ENCODE results near the gene COPS2. TPM values are rescaled to one million over a fixed set of nuclear protein-coding genes. Genes with fewer than 3 reads are reported as not detected.
A peak's percentile ranks its signal among the peaks of the same experiment; 100 is the strongest.

The COPS2 gene
- total RNA-seq, 1 experiment from 2014 or later = 68.6 TPM

GRCh38 chr15:49169880-49170597 is 14.6 kb upstream of the COPS2 start, which contains the start of gene GALK2 (continued):
- TF ChIP-seq PREB (CRISPR knock-in tag; IDR thresholded peaks at IDR 0.05; ENCODE audit: borderline replicate concordance) = no peak
- peak; percentile 96 for TF ChIP-seq ZNF232 (CRISPR knock-in tag; IDR thresholded peaks at IDR 0.05)
- TF ChIP-seq TEAD4 (CRISPR knock-in tag; IDR thresholded peaks at IDR 0.05) = no peak
- TF ChIP-seq CBFB (CRISPR knock-in tag; IDR thresholded peaks at IDR 0.05; ENCODE audit: low read depth) = no peak
- TF ChIP-seq NR1H2 (CRISPR knock-in tag; IDR thresholded peaks at IDR 0.05) = no peak
- TF ChIP-seq ATF6 (CRISPR knock-in tag; IDR thresholded peaks at IDR 0.05) = no peak
- no peak for TF ChIP-seq FOXJ3 (CRISPR knock-in tag; IDR thresholded peaks at IDR 0.05; ENCODE audit: borderline replicate concordance)
- TF ChIP-seq ZNF671 (CRISPR knock-in tag; IDR thresholded peaks at IDR 0.05) = no peak
- peak; percentile 58; the same call in 1 of the 2 replicates for TF ChIP-seq USF1 (CRISPR knock-in tag; IDR thresholded peaks at IDR 0.05)
- no peak for TF ChIP-seq ESRRA (CRISPR knock-in tag; IDR thresholded peaks at IDR 0.05; ENCODE audit: borderline replicate concordance)
- TF ChIP-seq ZNF396 (CRISPR knock-in tag; IDR thresholded peaks at IDR 0.05; ENCODE audit: borderline replicate concordance) = no peak
- TF ChIP-seq MLX (CRISPR knock-in tag; IDR thresholded peaks at IDR 0.05) = 0 out of 2 replicates have a peak, but pooled peaks have one; percentile 36
- peak; percentile 92 for TF ChIP-seq CREB1 (CRISPR knock-in tag; IDR thresholded peaks at IDR 0.05)
- peak; percentile 84 for TF ChIP-seq TEAD1 (CRISPR knock-in tag; IDR thresholded peaks at IDR 0.05)
- peak; percentile 99 for TF ChIP-seq MAX (CRISPR knock-in tag; IDR thresholded peaks at IDR 0.05)
- TF ChIP-seq RORB (CRISPR knock-in tag; IDR thresholded peaks at IDR 0.05) = no peak
- TF ChIP-seq PRRX2 (CRISPR knock-in tag; IDR thresholded peaks at IDR 0.05) = no peak
- TF ChIP-seq AFF4 (CRISPR knock-in tag; IDR thresholded peaks at IDR 0.05; ENCODE audit: borderline replicate concordance) = no peak
- TF ChIP-seq FOXP4 (CRISPR knock-in tag; IDR thresholded peaks at IDR 0.05) = peak; percentile 92
- TF ChIP-seq SOX15 (CRISPR knock-in tag; IDR thresholded peaks at IDR 0.05) = no peak
- no peak for TF ChIP-seq ZNF532 (CRISPR knock-in tag; IDR thresholded peaks at IDR 0.05; ENCODE audit: borderline replicate concordance)
- peak; percentile 80; the same call in 1 of the 2 replicates for TF ChIP-seq MYBL2 (CRISPR knock-in tag; IDR thresholded peaks at IDR 0.05)
- TF ChIP-seq NFATC4 (CRISPR knock-in tag; IDR thresholded peaks at IDR 0.05) = no peak
- TF ChIP-seq MXD4 (CRISPR knock-in tag; IDR thresholded peaks at IDR 0.05; ENCODE audit: borderline replicate concordance) = no peak
- TF ChIP-seq JAZF1 (CRISPR knock-in tag; IDR thresholded peaks at IDR 0.05) = no peak
